Measurements from ENCODE around the gene ENDOV. TPM values are rescaled to one million over a fixed set of nuclear protein-coding genes. Genes with fewer than 3 reads are reported as not detected.

The ENDOV gene
- total RNA-seq, 1 donor from 2014 or later, result 40.7 TPM

DNA sequence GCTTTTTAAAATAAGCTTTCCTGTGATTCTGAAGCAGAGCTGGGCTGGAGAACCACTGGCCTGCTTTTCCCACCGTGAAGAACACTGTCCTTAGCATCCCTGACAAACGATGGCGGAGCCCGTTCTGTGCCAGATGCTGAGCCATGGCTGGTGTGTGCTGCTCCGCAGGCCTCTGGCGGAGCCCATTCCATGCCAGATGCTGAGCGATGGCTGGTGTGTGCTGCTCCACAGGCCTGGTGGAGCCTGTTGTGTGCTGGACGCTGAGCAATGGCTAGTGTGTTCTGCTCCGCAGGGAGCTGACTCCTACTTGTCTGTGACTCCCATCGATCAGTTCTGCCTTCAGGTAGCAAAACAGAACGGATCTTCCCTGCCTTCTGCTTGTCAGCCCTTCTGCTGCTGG, 4.3 kb downstream of the ENDOV start:
- no peak overlapping the region for H3K4me3 Mint-ChIP-seq (ENCODE audit: unreplicated experiment)
- H3K4me1 Mint-ChIP-seq (ENCODE audit: unreplicated experiment), result peaks cover 21% of the 10 kb centered on the region
- DNase-seq (ENCODE audit: low spot score), result no peak
- peaks cover 3% of the 10 kb centered on the region for H3K27me3 Mint-ChIP-seq (ENCODE audit: unreplicated experiment)
- H3K27ac Mint-ChIP-seq (ENCODE audit: unreplicated experiment), result no peak overlapping the region
- no peaks in the 10 kb centered on the region for H3K9me3 Mint-ChIP-seq (ENCODE audit: unreplicated experiment)
- TF ChIP-seq, protein P1, sequence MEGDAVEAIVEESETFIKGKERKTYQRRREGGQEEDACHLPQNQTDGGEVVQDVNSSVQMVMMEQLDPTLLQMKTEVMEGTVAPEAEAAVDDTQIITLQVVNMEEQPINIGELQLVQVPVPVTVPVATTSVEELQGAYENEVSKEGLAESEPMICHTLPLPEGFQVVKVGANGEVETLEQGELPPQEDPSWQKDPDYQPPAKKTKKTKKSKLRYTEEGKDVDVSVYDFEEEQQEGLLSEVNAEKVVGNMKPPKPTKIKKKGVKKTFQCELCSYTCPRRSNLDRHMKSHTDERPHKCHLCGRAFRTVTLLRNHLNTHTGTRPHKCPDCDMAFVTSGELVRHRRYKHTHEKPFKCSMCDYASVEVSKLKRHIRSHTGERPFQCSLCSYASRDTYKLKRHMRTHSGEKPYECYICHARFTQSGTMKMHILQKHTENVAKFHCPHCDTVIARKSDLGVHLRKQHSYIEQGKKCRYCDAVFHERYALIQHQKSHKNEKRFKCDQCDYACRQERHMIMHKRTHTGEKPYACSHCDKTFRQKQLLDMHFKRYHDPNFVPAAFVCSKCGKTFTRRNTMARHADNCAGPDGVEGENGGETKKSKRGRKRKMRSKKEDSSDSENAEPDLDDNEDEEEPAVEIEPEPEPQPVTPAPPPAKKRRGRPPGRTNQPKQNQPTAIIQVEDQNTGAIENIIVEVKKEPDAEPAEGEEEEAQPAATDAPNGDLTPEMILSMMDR (IDR thresholded peaks at IDR 0.05; ENCODE audit: unreplicated experiment), result no peak
- peaks cover 25% of the 10 kb centered on the region for H3K36me3 Mint-ChIP-seq (ENCODE audit: low read depth, unreplicated experiment)

- Mint-ChIP-seq H3K27me3 (ENCODE audit: unreplicated experiment) (no peaks in the 10 kb centered on the region), H3K9me3 (ENCODE audit: unreplicated experiment) (no peaks in the 10 kb centered on the region), H3K4me3 (ENCODE audit: unreplicated experiment) (no peak overlapping the region), H3K4me1 (ENCODE audit: unreplicated experiment) (peaks cover 16% of the 10 kb centered on the region), H3K36me3 (ENCODE audit: low read depth, unreplicated experiment) (peaks cover 21% of the 10 kb centered on the region), H3K27ac (ENCODE audit: unreplicated experiment) (no peak overlapping the region)
- TF ChIP-seq, protein P1 (IDR thresholded peaks at IDR 0.05; ENCODE audit: unreplicated experiment), result no peak
- no peak for DNase-seq (ENCODE audit: low spot score)
Observed at GRCh38 chr17:80421381-80422090, 6.6 kb downstream of the ENDOV start.

- TF ChIP-seq, protein P1 (IDR thresholded peaks at IDR 0.05; ENCODE audit: unreplicated experiment), result no peak
- Mint-ChIP-seq H3K36me3 (ENCODE audit: low read depth, unreplicated experiment) (peaks cover 18% of the 10 kb centered on the region), H3K9me3 (ENCODE audit: unreplicated experiment) (no peaks in the 10 kb centered on the region), H3K27me3 (ENCODE audit: unreplicated experiment) (no peaks in the 10 kb centered on the region), H3K4me3 (ENCODE audit: unreplicated experiment) (no peak overlapping the region), H3K4me1 (ENCODE audit: unreplicated experiment) (peaks cover 9% of the 10 kb centered on the region), H3K27ac (ENCODE audit: unreplicated experiment) (no peak overlapping the region)
- no peak for DNase-seq (ENCODE audit: low spot score)
Observed at GRCh38 chr17:80422276-80422675, 7.3 kb downstream of the ENDOV start.

- no peak for DNase-seq (ENCODE audit: low spot score)
- Mint-ChIP-seq H3K4me3 (ENCODE audit: unreplicated experiment) (no peak overlapping the region), H3K4me1 (ENCODE audit: unreplicated experiment) (peaks cover 6% of the 10 kb centered on the region)
Observed at GRCh38 chr17:80422981-80423380, 8.0 kb downstream of the ENDOV start.

More at GRCh38 chr17:80422981-80423380, 8.0 kb downstream of the ENDOV start:
- TF ChIP-seq, protein P1 (IDR thresholded peaks at IDR 0.05; ENCODE audit: unreplicated experiment), result no peak
- Mint-ChIP-seq H3K9me3 (ENCODE audit: unreplicated experiment) (no peaks in the 10 kb centered on the region), H3K36me3 (ENCODE audit: low read depth, unreplicated experiment) (peaks cover 11% of the 10 kb centered on the region), H3K27ac (ENCODE audit: unreplicated experiment) (no peak overlapping the region), H3K27me3 (ENCODE audit: unreplicated experiment) (no peaks in the 10 kb centered on the region)

Data from endothelial cell (in vitro differentiated cells).